GM18868 (cell line): ENCODE measurements around the gene FOXRED2.
"Not testable (repeated sequence)": the region's sequence is repeated elsewhere in the genome, so short reads cannot be mapped to it uniquely, and the experiment has no call there.

Experiments used
- ATAC-seq: cut with Tn5 transposase; IDR thresholded peaks from one replicate; pipeline ENCODE4 v1.9.1; 2021; ENCODE audit warnings: mild to moderate bottlenecking, moderate library complexity; ENCODE audit not compliant: unreplicated experiment

Gene FOXRED2

GRCh38 chr22:36506637-36507517, at the start of gene FOXRED2:
Gene FOXRED2, minus strand, starts transcription at chr22:36507040. Its CDS starts 618 bp downstream, at chr22:36506422.
- peak; percentile 78 for ATAC-seq

- ATAC-seq: no peak
Measured at GRCh38 chr22:36554098-36554497, 47.3 kb upstream of the FOXRED2 start.

- ATAC-seq: no peak
Measured at GRCh38 chr22:36552289-36552688, 45.4 kb upstream of the FOXRED2 start.

GRCh38 chr22:36550701-36551495, 44.1 kb upstream of the FOXRED2 start:
- ATAC-seq: no peak

- no peak for ATAC-seq
Measured at GRCh38 chr22:36549033-36549432, 42.2 kb upstream of the FOXRED2 start.

- no peak for ATAC-seq
Measured at GRCh38 chr22:36548606-36549005, 41.8 kb upstream of the FOXRED2 start.

- no peak for ATAC-seq
Measured at GRCh38 chr22:36546932-36547331, 40.1 kb upstream of the FOXRED2 start.

- no peak for ATAC-seq
Measured at GRCh38 chr22:36546092-36546804, 39.4 kb upstream of the FOXRED2 start.

GRCh38 chr22:36544107-36544620, 37.3 kb upstream of the FOXRED2 start:
- ATAC-seq: no peak

GRCh38 chr22:36541831-36542411, 35.1 kb upstream of the FOXRED2 start:
- no peak for ATAC-seq

GRCh38 chr22:36540867-36541642, 34.2 kb upstream of the FOXRED2 start:
- no peak for ATAC-seq

GRCh38 chr22:36538529-36538928, 31.7 kb upstream of the FOXRED2 start:
- ATAC-seq: no peak

- ATAC-seq: no peak
Measured at GRCh38 chr22:36536717-36537116, 29.9 kb upstream of the FOXRED2 start.

- ATAC-seq: not testable (repeated sequence)
Measured at GRCh38 chr22:36533320-36533719, 26.5 kb upstream of the FOXRED2 start.

GRCh38 chr22:36532466-36532865, 25.6 kb upstream of the FOXRED2 start:
- no peak for ATAC-seq

- peak; percentile 94 for ATAC-seq
Measured at GRCh38 chr22:36528795-36529751, 22.2 kb upstream of the FOXRED2 start, which contains the start of gene EIF3D. Gene EIF3D, minus strand, starts transcription at chr22:36529166. Its CDS starts 3,045 bp downstream, at chr22:36526121.

GRCh38 chr22:36528341-36528740, 21.5 kb upstream of the FOXRED2 start:
- no peak for ATAC-seq

- ATAC-seq: no peak
Measured at GRCh38 chr22:36522662-36523061, 15.8 kb upstream of the FOXRED2 start.

GRCh38 chr22:36520423-36520822, 13.6 kb upstream of the FOXRED2 start:
- ATAC-seq: no peak
